Stimulated activated CD4-positive, alpha-beta T cell treated with anti-CD3 and anti-CD28 coated beads, TNF-alpha, amount 100 ng/mL, for 1 hour (primary cell): ENCODE results near the gene POLD4.

Source experiments
- DNase-seq, 3 donors: peaks; one replicate each; pipeline ENCODE4 v3.0.0-alpha.2; 2020; ENCODE audit warnings: low read depth in 3 of 3, low spot score in 1 of 3

The POLD4 gene

GRCh38 chr11:67303132-67303834 lies 50.1 kb downstream of the POLD4 start, which contains the start of gene SSH3:
Gene SSH3, plus strand, starts transcription at chr11:67303530. Its CDS starts 96 bp downstream, at chr11:67303626.
- no peak for DNase-seq

DNA sequence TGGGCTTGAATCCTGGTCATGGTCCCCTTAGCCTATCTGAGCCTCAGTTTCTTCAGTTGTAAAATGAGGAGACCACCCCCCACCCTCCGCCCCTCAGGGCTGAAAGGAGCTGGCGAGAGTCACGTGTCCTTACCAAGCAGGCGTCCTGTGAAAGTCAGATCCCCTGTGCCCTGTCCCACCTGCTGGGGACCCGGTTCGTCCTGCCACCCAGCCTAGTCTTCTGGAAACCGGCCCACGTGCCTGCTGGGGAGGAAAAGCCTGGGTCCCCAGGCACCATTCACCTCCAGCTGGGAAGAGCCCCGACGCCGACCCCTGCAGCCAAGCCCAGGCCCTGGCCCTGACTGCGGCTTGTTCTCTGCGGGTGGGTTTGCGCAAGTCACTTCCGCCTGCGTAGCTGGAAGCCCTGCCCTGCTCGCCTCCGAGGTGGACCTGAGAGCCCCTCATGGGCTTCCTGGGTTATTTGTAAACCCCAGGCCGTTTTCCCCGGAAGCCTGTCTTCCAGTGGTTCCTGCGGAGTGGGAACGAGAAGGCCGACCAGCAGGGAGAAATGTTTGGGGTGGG lies 50.7 kb downstream of the POLD4 start:
- DNase-seq: no peak

DNA sequence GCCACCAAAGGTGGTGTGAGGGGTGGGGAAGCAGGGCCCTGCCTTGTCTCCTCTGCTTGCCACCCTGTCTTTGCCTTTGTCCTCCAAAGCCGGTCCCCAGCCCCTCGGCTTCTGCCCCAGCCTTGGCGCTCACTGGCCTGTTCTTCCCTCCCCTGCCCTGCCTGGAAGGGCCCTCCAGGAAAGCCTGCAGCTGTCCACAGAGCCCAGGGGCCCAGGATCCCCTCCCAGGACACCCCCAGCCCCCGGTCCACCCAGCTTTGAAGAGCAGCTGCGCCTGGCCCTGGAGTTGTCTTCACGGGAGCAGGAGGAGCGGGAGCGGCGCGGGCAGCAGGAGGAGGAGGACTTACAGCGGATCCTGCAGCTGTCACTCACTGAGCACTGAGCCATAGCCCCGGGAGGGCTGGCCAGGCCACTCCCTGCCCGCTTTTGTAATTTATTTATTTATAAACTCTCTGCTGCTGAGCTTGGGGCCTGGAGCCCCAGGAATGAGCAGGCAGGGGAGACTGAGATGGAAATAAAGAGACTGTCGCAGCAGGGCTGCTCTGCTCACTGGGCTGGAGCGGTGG lies 51.3 kb downstream of the POLD4 start:
- no peak for DNase-seq

DNA sequence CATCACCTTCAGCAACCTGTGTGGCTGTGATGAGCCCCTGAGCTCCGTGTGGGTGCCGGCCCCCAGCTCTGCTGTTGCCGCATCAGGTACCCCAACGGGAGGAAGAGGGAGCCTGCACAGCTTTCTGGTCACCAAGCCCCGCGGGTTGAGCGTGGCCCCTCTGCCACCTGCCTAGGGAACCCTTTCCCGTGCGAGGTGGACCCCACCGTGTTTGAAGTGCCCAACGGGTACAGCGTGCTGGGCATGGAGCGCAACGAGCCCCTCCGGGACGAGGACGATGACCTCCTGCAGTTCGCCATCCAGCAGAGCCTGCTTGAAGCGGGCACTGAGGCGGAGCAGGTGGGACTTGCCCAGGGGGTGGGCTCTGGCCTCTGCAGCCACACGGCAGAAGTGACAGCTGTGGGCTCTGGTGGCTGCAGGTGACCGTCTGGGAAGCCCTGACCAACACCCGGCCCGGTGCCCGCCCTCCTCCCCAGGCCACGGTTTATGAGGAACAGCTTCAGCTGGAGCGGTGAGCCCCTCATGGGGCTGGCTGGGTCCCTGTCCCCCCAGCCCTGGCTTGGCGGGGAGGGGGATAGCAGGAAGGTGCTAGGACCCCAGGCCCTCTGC lies 51.9 kb downstream of the POLD4 start:
- DNase-seq: no peak
